Measurements from ENCODE around the gene MAGED1.

- no peak for TF ChIP-seq POLR2AphosphoS5 (IDR thresholded peaks at IDR 0.05; ENCODE audit: low read depth, low read length)
- TF ChIP-seq CTCF (IDR thresholded peaks at IDR 0.05), result no peak
Measured at GRCh38 chrX:51905711-51906110, 12.3 kb downstream of the MAGED1 start.

All from Panc1 (cell line).